PC-9 (cell line): ENCODE data around the gene MICAL3.

Experiments used
- EZH2 ChIP-seq: fragments of 200-600 bp; sonication (generic); IDR thresholded peaks from 2 replicates; pipeline ENCODE4 v1.8.0; 2017; ENCODE audit warnings: antibody characterized with exemption, low read depth
- TF ChIP-seq, protein P1 (sequence below): fragments of 200-600 bp; sonication (generic); conservative IDR thresholded peaks from 2 replicates; pipeline ENCODE4 v1.6.1; 2017; ENCODE audit warnings: mixed run types, antibody characterized with exemption, mild to moderate bottlenecking, moderate library complexity

DNA sequence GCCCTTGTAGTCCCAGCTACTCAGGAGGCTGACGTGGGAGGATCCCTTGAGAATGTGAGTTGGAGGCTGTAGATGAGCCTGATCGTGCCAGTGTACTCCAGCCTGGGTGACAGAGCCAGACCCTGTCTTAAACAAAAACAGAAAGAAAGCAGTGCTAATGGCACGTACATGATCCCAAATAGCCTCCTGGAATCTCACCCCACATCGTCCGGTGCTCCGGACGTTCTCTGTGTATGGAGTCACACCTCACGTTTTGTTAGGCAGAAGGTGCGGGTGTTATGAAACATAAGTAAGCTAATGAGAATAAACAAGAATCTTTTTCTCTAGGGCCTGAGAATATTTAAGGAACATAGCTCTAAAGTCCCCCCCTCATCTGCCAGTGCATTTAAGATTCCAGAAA lies 23.7 kb upstream of the MICAL3 start:
- TF ChIP-seq, protein P1, sequence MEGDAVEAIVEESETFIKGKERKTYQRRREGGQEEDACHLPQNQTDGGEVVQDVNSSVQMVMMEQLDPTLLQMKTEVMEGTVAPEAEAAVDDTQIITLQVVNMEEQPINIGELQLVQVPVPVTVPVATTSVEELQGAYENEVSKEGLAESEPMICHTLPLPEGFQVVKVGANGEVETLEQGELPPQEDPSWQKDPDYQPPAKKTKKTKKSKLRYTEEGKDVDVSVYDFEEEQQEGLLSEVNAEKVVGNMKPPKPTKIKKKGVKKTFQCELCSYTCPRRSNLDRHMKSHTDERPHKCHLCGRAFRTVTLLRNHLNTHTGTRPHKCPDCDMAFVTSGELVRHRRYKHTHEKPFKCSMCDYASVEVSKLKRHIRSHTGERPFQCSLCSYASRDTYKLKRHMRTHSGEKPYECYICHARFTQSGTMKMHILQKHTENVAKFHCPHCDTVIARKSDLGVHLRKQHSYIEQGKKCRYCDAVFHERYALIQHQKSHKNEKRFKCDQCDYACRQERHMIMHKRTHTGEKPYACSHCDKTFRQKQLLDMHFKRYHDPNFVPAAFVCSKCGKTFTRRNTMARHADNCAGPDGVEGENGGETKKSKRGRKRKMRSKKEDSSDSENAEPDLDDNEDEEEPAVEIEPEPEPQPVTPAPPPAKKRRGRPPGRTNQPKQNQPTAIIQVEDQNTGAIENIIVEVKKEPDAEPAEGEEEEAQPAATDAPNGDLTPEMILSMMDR, result no peak
- TF ChIP-seq EZH2, result no peak
